BJ (cell line): ENCODE measurements around the gene COMMD9. TPM values are rescaled to one million over a fixed set of nuclear protein-coding genes. Genes with fewer than 3 reads are reported as not detected.

Experiments
- CTCF ChIA-PET: fragments of 350-600 bp; formaldehyde crosslinking; extraction: SDS; loops from one replicate; lab custom pipeline; 2021; ENCODE audit warnings: antibody characterized with exemption, inconsistent platforms; lab: Yijun Ruan, JAX
- POLR2A ChIA-PET: fragments of 300-600 bp; sonication (Branson Sonifier 250); formaldehyde crosslinking; extraction: SDS; loops from one replicate; lab custom pipeline; 2021; ENCODE audit warnings: antibody characterized with exemption; lab: Charles Lee
- DNase-seq: peaks from one replicate; pipeline ENCODE4 v3.0.0-alpha.2; 2011; ENCODE audit warnings: low read depth
- H3K27me3 ChIP-seq: 2 replicates; pipeline ENCODE4 v1.6.0; 2011; ENCODE audit warnings: low read length; ENCODE audit not compliant: control insufficient read depth, insufficient read depth
- H3K36me3 ChIP-seq: 2 replicates; pipeline ENCODE4 v1.5.1; 2011; ENCODE audit warnings: low read length; ENCODE audit not compliant: control insufficient read depth, insufficient read depth
- H3K4me3 ChIP-seq: 2 replicates; pipeline ENCODE4 v1.5.1; 2011; ENCODE audit warnings: low read depth, mild to moderate bottlenecking, control low read depth, low read length
- polyA plus RNA-seq: library from polyadenylated mRNA; depleted of rRNA; stranded (reverse); fragments of >200 nt; gene quantifications from 2 replicates; pipeline ENCODE4 v1.2.3, GENCODE V29; 2011
- TF ChIP-seq, protein P1 (sequence below): IDR thresholded peaks from 2 replicates; pipeline ENCODE4 v1.5.1; 2011; ENCODE audit warnings: low read depth, mild to moderate bottlenecking, control low read depth, inconsistent platforms, low read length, moderate library complexity; ENCODE audit not compliant: insufficient read depth

Gene COMMD9
- polyA plus RNA-seq, 1 experiment, result 89.9 TPM

DNA sequence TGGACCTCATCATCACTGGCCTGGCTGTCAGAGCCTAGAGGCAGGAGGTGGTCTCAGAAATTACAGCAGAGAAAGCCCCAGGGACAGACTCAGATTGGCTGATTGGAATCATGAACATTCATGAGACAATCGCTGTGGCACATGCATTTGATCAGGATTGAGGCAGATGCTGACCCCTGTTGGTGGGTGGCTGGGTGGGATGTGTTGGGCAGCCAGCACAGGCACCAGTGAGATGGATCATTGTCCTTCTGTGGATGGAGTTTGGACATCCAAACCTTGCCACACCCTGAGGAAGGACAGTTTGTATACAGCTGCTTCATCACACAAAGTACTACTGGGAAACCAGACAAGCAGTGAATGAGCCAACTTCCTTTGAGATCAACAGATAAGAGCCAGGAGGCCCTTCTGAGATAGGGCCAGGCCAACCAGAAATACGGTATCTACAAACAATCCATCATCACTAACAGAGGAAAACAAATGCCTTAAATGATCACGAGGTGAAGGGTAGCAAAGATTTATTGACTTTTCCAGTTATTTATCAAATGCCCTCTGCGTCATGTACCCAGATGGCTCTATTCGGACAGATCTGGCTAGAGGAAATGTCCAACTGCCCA lies 17.3 kb downstream of the COMMD9 start:
- DNase-seq, result no peak

DNA sequence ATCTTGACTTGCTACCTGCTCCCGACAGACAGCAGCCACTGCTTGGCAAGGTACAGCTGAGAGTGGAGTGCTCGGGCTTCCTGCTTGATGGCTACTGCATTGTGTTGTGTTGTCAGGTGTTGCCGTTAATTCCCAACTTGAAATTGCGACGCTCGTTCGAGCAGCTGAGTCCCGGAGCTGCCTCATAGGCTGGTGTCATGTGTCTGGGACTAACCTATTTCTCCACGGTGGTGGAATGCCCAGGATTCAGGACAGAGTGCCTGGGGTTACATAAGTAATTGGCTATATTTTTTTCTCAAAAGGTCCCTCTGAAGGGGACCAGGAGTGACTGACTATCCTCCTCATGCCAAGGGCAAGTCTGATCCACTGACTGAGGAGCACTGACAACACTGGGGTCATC lies 18.5 kb downstream of the COMMD9 start:
- DNase-seq, result no peak
- POLR2A ChIA-PET, result no interaction called here

More for the DNA sequence above, 17.3 kb downstream of the COMMD9 start:
- no peaks in the 10 kb centered on the region for H3K27me3 ChIP-seq
- POLR2A ChIA-PET, result no interaction called here
- CTCF ChIA-PET, result interaction anchor here (0.6 to 2.8 kb wide), 2 partner anchors 450 to 1294 kb away, joined by 3 to 7 read pairs; no protein-coding TSS in a partner anchor
- peaks cover 15% of the 10 kb centered on the region for H3K36me3 ChIP-seq
- TF ChIP-seq, protein P1, sequence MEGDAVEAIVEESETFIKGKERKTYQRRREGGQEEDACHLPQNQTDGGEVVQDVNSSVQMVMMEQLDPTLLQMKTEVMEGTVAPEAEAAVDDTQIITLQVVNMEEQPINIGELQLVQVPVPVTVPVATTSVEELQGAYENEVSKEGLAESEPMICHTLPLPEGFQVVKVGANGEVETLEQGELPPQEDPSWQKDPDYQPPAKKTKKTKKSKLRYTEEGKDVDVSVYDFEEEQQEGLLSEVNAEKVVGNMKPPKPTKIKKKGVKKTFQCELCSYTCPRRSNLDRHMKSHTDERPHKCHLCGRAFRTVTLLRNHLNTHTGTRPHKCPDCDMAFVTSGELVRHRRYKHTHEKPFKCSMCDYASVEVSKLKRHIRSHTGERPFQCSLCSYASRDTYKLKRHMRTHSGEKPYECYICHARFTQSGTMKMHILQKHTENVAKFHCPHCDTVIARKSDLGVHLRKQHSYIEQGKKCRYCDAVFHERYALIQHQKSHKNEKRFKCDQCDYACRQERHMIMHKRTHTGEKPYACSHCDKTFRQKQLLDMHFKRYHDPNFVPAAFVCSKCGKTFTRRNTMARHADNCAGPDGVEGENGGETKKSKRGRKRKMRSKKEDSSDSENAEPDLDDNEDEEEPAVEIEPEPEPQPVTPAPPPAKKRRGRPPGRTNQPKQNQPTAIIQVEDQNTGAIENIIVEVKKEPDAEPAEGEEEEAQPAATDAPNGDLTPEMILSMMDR, result no peak
- no peak overlapping the region for H3K4me3 ChIP-seq

DNA sequence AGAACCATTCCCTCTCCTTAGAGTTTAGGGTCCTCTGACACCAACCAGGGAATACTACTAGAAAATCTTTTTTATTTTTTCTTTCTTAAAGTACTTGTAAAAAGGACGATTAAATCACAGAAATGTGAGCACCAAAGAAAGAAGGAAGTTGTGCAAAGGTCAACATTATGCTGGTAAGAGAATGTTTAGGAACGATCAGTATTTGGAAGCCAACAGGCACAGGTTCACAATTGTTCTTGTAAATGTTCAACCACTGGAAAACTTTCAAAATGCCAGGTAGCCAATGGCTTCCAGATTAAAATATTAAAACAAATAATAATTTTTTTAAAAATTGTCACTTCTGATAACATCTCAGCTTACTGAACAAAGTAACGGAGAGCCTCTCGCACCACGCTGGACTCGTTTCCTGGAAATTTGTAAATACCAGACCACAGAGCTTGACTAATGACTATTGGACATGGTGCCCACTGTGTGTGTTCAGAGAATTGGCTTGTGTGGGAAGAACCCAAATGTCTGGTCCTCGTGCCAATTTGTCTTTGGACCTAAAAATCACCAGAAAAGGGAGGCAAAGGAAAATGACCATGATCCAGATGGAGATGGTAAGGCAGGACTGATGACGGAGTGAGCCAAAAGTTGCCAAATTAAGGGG lies 20.8 kb downstream of the COMMD9 start:
- POLR2A ChIA-PET, result no interaction called here
- DNase-seq, result no peak
- TF ChIP-seq, protein P1, result no peak

More for the DNA sequence above, 18.5 kb downstream of the COMMD9 start:
- no peak overlapping the region for H3K4me3 ChIP-seq
- CTCF ChIA-PET, result interaction anchor here (0.8 to 1.1 kb wide), 4 partner anchors 12 to 240 kb away, joined by 3 to 4 read pairs (median 3); partner anchors contain the start of gene TRAF6
- H3K27me3 ChIP-seq, result no peaks in the 10 kb centered on the region
- TF ChIP-seq, protein P1, result no peak
- peaks cover 11% of the 10 kb centered on the region for H3K36me3 ChIP-seq

DNA sequence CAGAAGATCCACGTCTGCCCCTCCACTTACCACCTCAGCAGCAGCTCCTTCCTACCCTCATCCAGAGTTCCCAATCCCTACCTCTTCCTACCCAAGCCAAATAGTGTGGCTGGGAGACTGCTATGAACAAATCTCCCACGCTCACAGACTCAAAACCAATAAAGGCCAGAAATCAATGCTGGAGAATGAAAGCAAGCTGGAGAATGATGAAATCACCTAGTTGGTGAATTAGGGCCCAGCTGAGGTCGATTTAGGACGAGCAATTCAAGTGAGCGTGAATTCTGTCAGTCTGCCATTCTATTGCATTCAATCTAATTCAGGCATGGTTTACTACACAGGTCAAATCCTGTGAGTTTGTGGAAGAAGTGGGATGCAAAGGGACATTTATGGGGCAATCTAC lies 22.5 kb downstream of the COMMD9 start:
- H3K27me3 ChIP-seq, result peaks cover under 1% of the 10 kb centered on the region; the same call in 1 of the 2 replicates
- TF ChIP-seq, protein P1, result no peak
- ChIA-PET POLR2A (no interaction called here), CTCF (interaction anchor here (0.6 to 6.7 kb wide), 22 partner anchors 8 to 800 kb away, joined by 3 to 31 read pairs (median 5); no protein-coding TSS in a partner anchor)
- H3K36me3 ChIP-seq, result no peaks in the 10 kb centered on the region
- H3K4me3 ChIP-seq, result no peak overlapping the region
- no peak for DNase-seq

More for the DNA sequence above, 20.8 kb downstream of the COMMD9 start:
- CTCF ChIA-PET, result interaction anchor here (0.6 to 6.7 kb wide), 10 partner anchors 9 to 781 kb away, joined by 3 to 31 read pairs (median 4); no protein-coding TSS in a partner anchor
- peaks cover 3% of the 10 kb centered on the region for H3K36me3 ChIP-seq
- no peaks in the 10 kb centered on the region; the same call in 1 of the 2 replicates for H3K27me3 ChIP-seq
- no peak overlapping the region for H3K4me3 ChIP-seq
